ENCODE results near the gene PKP4. TPM values are rescaled to one million over a fixed set of nuclear protein-coding genes. Genes with fewer than 3 reads are reported as not detected.

Gene PKP4
- total and polyA plus RNA-seq, 2 of the 8 experiments (the other 6 are each of a cell fraction or from before 2014, with no cell fraction given) = 48.2 to 88.0 TPM

DNA sequence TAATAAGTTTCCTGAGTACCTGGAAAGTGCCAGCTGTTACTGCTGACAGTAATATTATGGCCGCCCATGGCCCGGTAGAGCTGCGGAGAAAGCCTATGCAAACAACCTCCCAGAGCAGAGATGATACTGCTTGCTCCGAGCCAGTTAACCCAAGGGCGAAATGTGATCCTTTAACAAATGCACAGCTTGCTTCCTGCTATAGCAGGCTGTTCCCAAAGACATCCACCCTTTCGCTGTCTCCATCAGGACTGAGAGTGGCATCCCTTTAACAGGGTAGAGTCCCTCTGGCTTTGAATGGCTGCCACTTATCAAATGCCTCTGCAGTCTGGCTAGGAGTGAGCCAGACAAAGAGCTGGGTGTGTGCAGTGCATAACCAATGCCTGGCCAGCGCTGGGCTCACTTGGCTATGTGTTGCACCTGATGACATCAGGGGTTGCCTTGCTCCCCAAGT lies 268.7 kb downstream of the PKP4 start:
- Histone ChIP-seq H3K9me3 (ENCODE audit: insufficient read depth in 2 of 2, low read depth in 1 of 2, low read length in 1 of 2) (no peaks in the 10 kb centered on the region), H2BK120ac (replicated peaks; ENCODE audit: low read depth, low read length) (no peak overlapping the region), H2AFZ (ENCODE audit: low read length) (0 out of 2 replicates have a peak overlapping the region, but pooled peaks have one; percentile 26), H3K79me1 (ENCODE audit: low read depth, low read length) (no peaks in the 10 kb centered on the region), H3K4me3 (ENCODE audit: extremely low read depth in 1 of 4, insufficient read depth in 2 of 4, low read depth in 3 of 4, low read length in 4 of 4) (no peak overlapping the region), H2BK5ac (ENCODE audit: low read depth, low read length) (no peak overlapping the region), H3K23me2 (ENCODE audit: low read depth, low read length) (no peaks in the 10 kb centered on the region), H4K5ac (ENCODE audit: insufficient read length, low read depth, low read length) (no peak overlapping the region), H3K18ac (ENCODE audit: extremely low read depth, low read length) (no peak overlapping the region), H4K20me1 (replicated peaks in 1 of 2; ENCODE audit: control insufficient read depth in 1 of 2, insufficient read depth in 2 of 2, low read length in 2 of 2) (no peaks in the 10 kb centered on the region), H3K4me1 (replicated peaks in 1 of 4; ENCODE audit: control insufficient read depth in 3 of 4, insufficient read depth in 4 of 4, low read length in 3 of 4) (peaks cover 0 to 6% (median 2%) of the 10 kb centered on the region in 4 experiments; a peak in 1 of 7 replicates), H3K27ac (ENCODE audit: low read depth, low read length) (no peak overlapping the region), H3K4me2 (ENCODE audit: insufficient read depth in 1 of 2, low read depth in 2 of 2, low read length in 2 of 2) (no peak overlapping the region), H3K79me2 (ENCODE audit: control insufficient read depth in 1 of 2, insufficient read depth in 2 of 2, low read length in 2 of 2) (no peaks in the 10 kb centered on the region), H2AK5ac (ENCODE audit: low read depth, low read length) (no peak overlapping the region), H3K14ac (ENCODE audit: insufficient read length) (no peak overlapping the region), H2BK15ac (ENCODE audit: low read length) (no peak overlapping the region), H3K27me3 (replicated peaks in 1 of 4; ENCODE audit: control insufficient read depth in 3 of 4, extremely low read depth in 1 of 4, insufficient read depth in 3 of 4, low read length in 3 of 4) (no peaks in the 10 kb centered on the region), H4K91ac (replicated peaks; ENCODE audit: insufficient read length, low read length) (no peak overlapping the region), H3K9ac (replicated peaks in 1 of 4; ENCODE audit: extremely low read depth in 1 of 4, low read depth in 3 of 4, low read length in 3 of 4) (peak overlapping the region in 1 of 4 experiments; percentile 38; a peak in 1 of 7 replicates), H3K4ac (replicated peaks; ENCODE audit: insufficient read length, low read depth, low read length) (no peak overlapping the region), H3K23ac (ENCODE audit: insufficient read length) (no peak overlapping the region), H3K56ac (replicated peaks; ENCODE audit: insufficient read length, low read depth, low read length) (no peak overlapping the region), H2BK12ac (ENCODE audit: low read depth, low read length) (peak overlapping the region; percentile 17; the same call in 1 of the 2 replicates), H2BK20ac (ENCODE audit: low read length) (0 out of 2 replicates have a peak overlapping the region, but pooled peaks have one; percentile 43), H4K8ac (ENCODE audit: extremely low read depth, insufficient read depth, low read length) (no peak overlapping the region), H3K36me3 (ENCODE audit: control insufficient read depth in 2 of 4, insufficient read depth in 4 of 4, low read length in 3 of 4) (no peaks in the 10 kb centered on the region)
- no peak for FAIRE-seq
- ChIA-PET POLR2A (ENCODE audit: partially characterized antibody) (no interaction called here), CTCF (ENCODE audit: partially characterized antibody) (interaction anchor here (0.6 to 11.7 kb wide), 10 partner anchors 10 to 121 kb away, joined by 3 to 416 read pairs (median 6); no protein-coding TSS in a partner anchor)
- TF ChIP-seq KDM1A (IDR thresholded peaks at IDR 0.05; ENCODE audit: borderline replicate concordance, low read length) = no peak
- DNase-seq (ENCODE audit: low read depth in 1 of 2, low spot score in 2 of 2) = no peak
- 85% methylated on average over 7 of the region's 7 CpGs; no CpG with 5 or more reads in 1 of the 2 experiments for WGBS, 2 experiments (ENCODE audit: extremely low coverage in 1 of 2, insufficient coverage in 1 of 2, insufficient read length in 1 of 2, insufficient replicate concordance in 2 of 2, low coverage in 1 of 2, low lambda C conversion rate in 2 of 2, missing lambda C conversion rate in 1 of 2)
